Midbrain (tissue), 1 donor: ENCODE data around the gene FNTB.
A peak's percentile ranks its signal among the peaks of the same experiment; 100 is the strongest.
"Not testable (repeated sequence)": the region's sequence is repeated elsewhere in the genome, so short reads cannot be mapped to it uniquely, and the experiment has no call there.

Experiments used
- DNase-seq: peaks from one replicate; lab custom pipeline; 2025; lab: John Stamatoyannopoulos, UW

FNTB gene

GRCh38 chr14:65087835-65088234 is 101.1 kb downstream of the FNTB start:
- DNase-seq, result not testable (repeated sequence)

- no peak for DNase-seq
Observed at GRCh38 chr14:65092349-65092748, 105.7 kb downstream of the FNTB start.

GRCh38 chr14:65095633-65096205 is 109.0 kb downstream of the FNTB start:
- DNase-seq, result peak; percentile 80

- no peak for DNase-seq
Observed at GRCh38 chr14:65096323-65097089, 109.8 kb downstream of the FNTB start.

- DNase-seq, result no peak
Observed at GRCh38 chr14:65098586-65098985, 111.9 kb downstream of the FNTB start.

- no peak for DNase-seq
Observed at GRCh38 chr14:65100922-65101541, 114.3 kb downstream of the FNTB start.

GRCh38 chr14:65101631-65102440 is 115.1 kb downstream of the FNTB start:
- no peak for DNase-seq

GRCh38 chr14:65102441-65103149 is 115.9 kb downstream of the FNTB start, which contains the start of gene MAX:
MAX (minus strand) TSS chr14:65102517; CDS start chr14:65102339, 178 bp downstream.
- peak; percentile 98 for DNase-seq

GRCh38 chr14:65103150-65103760 is 116.6 kb downstream of the FNTB start:
- DNase-seq, result no peak

GRCh38 chr14:65104791-65105190 is 118.1 kb downstream of the FNTB start:
- DNase-seq, result no peak

GRCh38 chr14:65106316-65106715 is 119.6 kb downstream of the FNTB start:
- DNase-seq, result no peak

GRCh38 chr14:65106736-65107135 is 120.0 kb downstream of the FNTB start:
- DNase-seq, result no peak

- DNase-seq, result no peak
Observed at GRCh38 chr14:65107200-65107599, 120.5 kb downstream of the FNTB start.

GRCh38 chr14:65109357-65109756 is 122.7 kb downstream of the FNTB start:
- no peak for DNase-seq

GRCh38 chr14:65110525-65110924 is 123.8 kb downstream of the FNTB start:
- DNase-seq, result no peak
